ENCODE data around the gene MBTPS1.

The MBTPS1 gene

GRCh38 chr16:84098939-84099338, 17.8 kb downstream of the MBTPS1 start:
- DNase-seq (ENCODE audit: low read depth, low spot score) = no peak

GRCh38 chr16:84096447-84097005, 20.2 kb downstream of the MBTPS1 start:
- no peak for DNase-seq (ENCODE audit: low read depth, low spot score)

- DNase-seq (ENCODE audit: low read depth, low spot score) = no peak
Measured at GRCh38 chr16:84095466-84095865, 21.3 kb downstream of the MBTPS1 start.

DNA sequence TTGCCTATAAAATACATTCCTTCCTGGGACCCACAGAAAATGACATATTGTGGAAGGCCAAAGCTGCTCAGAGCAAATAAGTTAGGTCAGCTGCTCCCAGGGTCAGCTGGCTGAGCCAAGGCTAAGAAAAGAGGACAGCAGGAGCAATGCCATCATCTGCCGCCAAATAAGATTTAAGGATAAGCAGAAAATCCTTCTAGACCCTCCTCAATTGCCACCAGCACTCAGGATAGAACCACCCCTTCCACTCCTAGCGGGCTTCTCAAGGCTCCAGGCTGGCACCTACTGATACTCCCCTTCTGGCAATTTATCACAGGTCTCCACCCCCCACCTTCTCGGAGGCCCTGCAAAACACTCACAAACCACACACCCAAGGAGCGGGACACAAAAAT, 22.9 kb downstream of the MBTPS1 start:
- no peak for DNase-seq (ENCODE audit: low read depth, low spot score)

DNA sequence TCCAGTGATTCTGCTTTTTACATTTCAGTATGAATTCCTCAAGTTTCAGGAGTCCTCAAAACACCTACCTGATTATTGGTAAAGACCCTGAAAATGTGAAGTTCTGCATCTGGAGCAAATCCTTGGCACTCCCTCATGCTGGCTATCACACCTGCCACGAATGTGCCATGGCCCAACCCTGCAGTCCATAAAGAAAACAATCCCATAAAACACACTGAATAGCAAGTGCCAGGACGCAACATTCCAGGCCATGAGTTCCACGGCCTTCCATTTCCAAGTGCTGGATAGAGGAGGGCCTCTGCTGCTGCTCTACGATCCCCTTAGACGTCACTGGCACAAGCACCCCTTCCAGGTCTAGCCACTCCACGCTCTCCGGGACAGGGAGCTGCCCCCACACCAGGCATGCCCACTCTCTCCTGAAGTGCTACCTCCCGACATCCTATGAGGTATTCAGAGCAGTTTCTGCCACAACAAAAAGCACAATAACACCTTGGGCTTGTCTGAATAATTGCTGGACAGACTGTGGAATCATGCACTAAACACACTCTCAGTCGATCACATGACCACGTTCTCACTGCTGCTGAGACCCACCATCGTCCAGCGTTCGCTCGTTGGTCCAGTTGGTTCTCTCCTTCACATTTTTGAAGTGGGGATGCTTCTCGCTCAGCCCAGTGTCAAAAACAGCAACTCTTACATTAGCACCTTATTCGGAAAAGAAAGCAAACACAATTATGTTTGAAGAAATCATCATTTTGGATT, 23.4 kb downstream of the MBTPS1 start:
- no peak for DNase-seq (ENCODE audit: low read depth, low spot score)

DNA sequence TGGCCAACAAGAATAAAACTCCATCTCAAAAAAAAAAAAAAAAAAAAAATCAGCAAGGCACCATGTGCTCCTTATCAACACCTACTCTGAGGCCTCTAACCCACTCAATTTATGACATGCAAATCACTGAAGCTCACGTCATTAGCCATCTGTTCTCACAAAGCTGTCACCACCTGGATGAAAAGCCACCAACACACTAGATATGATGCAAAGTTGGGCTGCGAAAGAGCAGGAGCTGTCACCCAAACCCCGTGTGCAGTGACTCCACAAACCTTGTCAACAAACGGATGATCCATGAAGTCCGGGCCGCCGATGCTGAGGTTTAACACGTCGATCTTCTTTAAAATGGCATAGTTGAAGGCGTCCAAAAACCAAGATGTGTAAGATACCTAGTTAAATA, 25.3 kb downstream of the MBTPS1 start:
- DNase-seq (ENCODE audit: low read depth, low spot score) = no peak

- DNase-seq (ENCODE audit: low read depth, low spot score) = no peak
Measured at GRCh38 chr16:84090211-84090610, 26.5 kb downstream of the MBTPS1 start.

DNA sequence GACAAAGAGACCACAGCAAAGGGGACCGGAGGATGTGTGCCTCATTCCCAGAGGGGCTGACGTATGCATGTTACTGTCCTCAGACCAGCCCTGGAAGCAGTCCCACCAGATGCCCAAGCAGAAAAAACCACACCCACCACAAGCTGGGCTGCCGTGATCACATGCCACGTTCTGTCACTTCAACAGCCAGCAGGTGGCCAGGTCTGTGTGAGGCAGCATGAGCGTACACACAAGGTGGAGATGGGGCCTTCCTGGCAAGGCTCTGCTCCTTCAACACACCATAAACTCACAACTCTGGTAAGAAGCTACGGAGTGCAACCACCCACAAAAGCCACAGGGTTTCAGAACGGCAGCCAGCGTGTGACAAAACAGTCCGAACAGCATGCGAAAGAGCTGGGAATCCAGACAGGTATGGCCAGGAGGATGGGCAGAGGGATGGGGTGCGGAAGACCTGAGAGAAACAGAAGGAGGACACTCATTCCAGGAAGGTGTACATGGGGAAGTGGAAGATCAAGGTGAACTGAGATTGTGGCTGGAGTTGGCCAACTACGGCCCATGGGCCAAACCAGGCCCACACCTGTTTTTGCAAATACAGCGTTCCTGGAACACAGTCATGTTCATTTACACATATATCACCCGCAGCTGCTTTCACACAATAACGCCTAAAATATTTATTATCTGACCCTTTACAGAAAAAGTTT, 27.9 kb downstream of the MBTPS1 start:
- no peak for DNase-seq (ENCODE audit: low read depth, low spot score)

DNA sequence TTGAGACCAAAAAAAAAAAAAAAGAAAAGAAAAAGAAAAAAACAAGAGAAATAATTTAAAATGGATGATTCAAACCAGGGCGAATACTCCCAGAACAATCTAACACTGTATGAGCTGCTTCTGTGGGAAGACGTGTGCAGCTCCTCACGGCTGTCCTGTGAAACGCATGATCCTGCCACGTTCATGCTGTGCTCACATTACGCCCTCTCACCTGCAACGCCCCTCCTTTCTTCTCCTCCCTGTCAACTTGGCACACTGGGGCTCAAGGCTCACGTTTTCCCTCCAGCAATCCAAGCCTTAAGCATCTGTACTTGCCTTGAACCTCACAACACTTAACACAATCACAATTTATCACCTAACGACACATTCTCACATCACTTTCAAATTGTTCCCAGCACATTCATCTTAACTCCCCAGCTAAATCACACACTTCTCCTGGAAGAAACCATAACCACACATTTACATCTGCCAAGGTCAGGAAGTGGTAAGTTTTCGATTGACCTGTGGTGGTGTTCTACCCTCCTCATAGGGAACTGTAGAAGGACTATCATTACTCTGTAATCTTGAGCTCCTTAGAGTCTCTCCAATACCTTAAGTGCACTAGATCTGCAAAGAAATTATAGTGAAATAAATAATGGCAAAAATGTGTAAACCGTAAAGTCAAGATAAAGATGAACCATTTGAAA, 29.1 kb downstream of the MBTPS1 start:
- no peak for DNase-seq (ENCODE audit: low read depth, low spot score)

DNA sequence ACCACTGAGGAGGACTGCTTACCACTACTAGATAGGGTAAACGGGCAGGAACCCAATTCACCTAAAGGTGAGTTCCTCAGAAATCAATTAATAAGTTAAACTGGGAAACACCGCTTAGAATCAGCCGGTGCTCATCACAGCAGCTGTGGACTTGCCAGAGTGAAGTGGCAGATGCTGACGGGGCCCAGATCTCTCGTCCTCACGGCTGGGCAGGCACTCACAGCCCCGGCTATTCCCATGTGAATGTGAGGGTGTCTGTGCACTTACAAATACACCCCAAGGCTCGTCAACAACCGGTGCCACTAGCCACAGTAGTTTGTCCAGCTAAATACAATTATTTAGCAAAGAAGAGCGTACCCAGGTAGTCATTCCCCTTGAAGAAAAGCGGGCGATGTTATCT, 29.7 kb downstream of the MBTPS1 start:
- no peak for DNase-seq (ENCODE audit: low read depth, low spot score)

DNA sequence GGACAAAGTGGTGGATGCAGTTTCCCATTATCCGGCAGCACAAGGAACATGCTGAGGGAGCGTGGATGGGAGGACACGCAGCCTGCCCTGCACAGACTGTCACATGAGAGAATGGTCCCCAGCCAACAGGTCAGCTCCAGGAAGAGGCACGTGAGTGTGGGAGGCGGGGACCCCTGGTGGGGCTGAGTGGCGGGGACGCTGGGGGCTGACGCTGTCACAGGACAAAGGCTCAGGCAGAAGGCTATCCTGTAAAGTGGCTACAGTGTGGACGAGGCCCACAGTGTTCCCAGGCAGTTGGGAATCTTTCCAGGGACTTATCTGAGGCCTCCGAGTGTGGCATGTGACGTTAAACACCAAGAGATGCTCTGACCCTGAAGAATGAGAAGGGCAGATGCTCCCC, 30.4 kb downstream of the MBTPS1 start:
- no peak for DNase-seq (ENCODE audit: low read depth, low spot score)

GRCh38 chr16:84085773-84086172, 31.0 kb downstream of the MBTPS1 start:
- no peak for DNase-seq (ENCODE audit: low read depth, low spot score)

DNA sequence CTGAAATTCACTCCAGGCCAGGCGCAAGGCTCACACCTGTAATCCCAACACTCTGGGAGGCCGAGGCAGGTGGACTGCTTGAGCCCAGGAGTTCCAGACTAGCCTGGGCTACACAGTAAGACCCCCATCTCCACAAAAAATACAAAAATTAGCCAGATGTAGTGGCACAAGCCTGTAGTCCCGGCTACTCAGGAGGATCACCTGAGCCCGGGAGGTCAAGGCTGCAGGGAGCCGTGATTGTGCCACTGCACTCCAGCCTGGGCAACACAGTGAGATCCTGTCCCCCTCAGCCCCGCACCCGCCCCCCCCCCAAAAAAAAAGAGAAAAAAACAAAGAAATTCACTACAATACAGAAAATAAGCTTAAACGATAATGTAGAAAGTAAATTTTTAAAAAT, 31.5 kb downstream of the MBTPS1 start:
- DNase-seq (ENCODE audit: low read depth, low spot score) = no peak

- peak; percentile 48 for DNase-seq (ENCODE audit: low read depth, low spot score)
Measured at GRCh38 chr16:84084570-84085270, 32.0 kb downstream of the MBTPS1 start.

- no peak for DNase-seq (ENCODE audit: low read depth, low spot score)
Measured at GRCh38 chr16:84082835-84083569, 33.7 kb downstream of the MBTPS1 start.

GRCh38 chr16:84082110-84082509, 34.6 kb downstream of the MBTPS1 start:
- DNase-seq (ENCODE audit: low read depth, low spot score) = no peak

DNA sequence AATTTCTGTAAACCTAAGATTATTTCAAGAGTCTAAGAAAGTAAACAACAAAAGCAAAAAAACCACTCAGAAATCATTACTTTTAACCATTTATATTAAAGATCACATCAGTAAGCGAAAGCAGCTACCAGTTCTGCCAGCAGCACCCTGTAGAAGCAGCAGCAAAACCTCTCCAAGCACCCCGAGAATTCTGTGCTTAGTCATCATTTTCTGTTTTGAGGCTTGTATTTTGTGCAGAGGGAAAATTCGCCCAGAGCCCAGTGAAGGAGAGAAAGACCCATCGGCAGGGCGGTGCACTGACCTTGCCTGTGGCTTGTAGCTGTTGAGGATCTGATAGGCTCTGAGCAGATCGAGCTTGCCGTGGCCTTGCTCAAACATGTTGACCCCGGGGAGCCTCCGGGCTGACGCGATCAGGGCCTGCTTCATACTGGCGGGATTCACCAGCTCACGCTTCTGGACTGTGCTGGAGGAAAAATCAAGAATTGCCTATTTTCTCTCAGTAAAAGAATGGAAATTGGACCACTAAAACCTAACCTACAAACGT, 35.2 kb downstream of the MBTPS1 start:
- DNase-seq (ENCODE audit: low read depth, low spot score) = no peak

GRCh38 chr16:84080813-84081212, 35.9 kb downstream of the MBTPS1 start:
- no peak for DNase-seq (ENCODE audit: low read depth, low spot score)

GRCh38 chr16:84080378-84080777, 36.4 kb downstream of the MBTPS1 start:
- DNase-seq (ENCODE audit: low read depth, low spot score) = no peak

- DNase-seq (ENCODE audit: low read depth, low spot score) = no peak
Measured at GRCh38 chr16:84079664-84080063, 37.1 kb downstream of the MBTPS1 start.

GRCh38 chr16:84075376-84075775, 41.4 kb downstream of the MBTPS1 start:
- no peak for DNase-seq (ENCODE audit: low read depth, low spot score)
